Measurements from ENCODE around the gene SLC4A2. TPM values are rescaled to one million over a fixed set of nuclear protein-coding genes. Genes with fewer than 3 reads are reported as not detected.

The SLC4A2 gene
- total RNA-seq, 1 experiment from 2014 or later, result 164 TPM

- Mint-ChIP-seq H3K4me1 (peaks cover 31% of the 10 kb centered on the region), H3K9me3 (no peaks in the 10 kb centered on the region), H3K36me3 (peaks cover 22% of the 10 kb centered on the region), H3K27me3 (ENCODE audit: low read depth) (peaks cover 5% of the 10 kb centered on the region; the same call in 1 of the 2 replicates), H3K4me3 (peak overlapping the region; percentile 83), H3K27ac (no peak overlapping the region)
- ATAC-seq (peak; percentile 46), DNase-seq (ENCODE audit: low spot score) (no peak)
- ChIA-PET POLR2A (interaction anchor here (0.6 to 1.7 kb wide), 2 partner anchors 101 to 218 kb away, joined by 3 to 7 read pairs; partner anchors contain the start of gene ABCF2), CTCF (interaction anchor here (0.6 to 4.2 kb wide), 20 partner anchors 10 to 376 kb away, joined by 3 to 65 read pairs (median 6); partner anchors contain the start of genes ABCF2, GBX1 and H2BK1)
- TF ChIP-seq AR (CRISPR knock-in tag; IDR thresholded peaks at IDR 0.05) (no peak), ATF1 (CRISPR knock-in tag; IDR thresholded peaks at IDR 0.05) (no peak), ARID4B (CRISPR knock-in tag; IDR thresholded peaks at IDR 0.05; ENCODE audit: borderline replicate concordance) (no peak), MLX (CRISPR knock-in tag; IDR thresholded peaks at IDR 0.05) (no peak), SP1 (CRISPR knock-in tag; conservative IDR thresholded peaks at IDR 0.05) (0 out of 2 replicates have a peak, but pooled peaks have one; percentile 8), STAT6 (CRISPR knock-in tag; conservative IDR thresholded peaks at IDR 0.05; ENCODE audit: low read depth) (no peak), RELA (CRISPR knock-in tag; IDR thresholded peaks at IDR 0.05; ENCODE audit: borderline replicate concordance) (no peak), KAT7 (CRISPR knock-in tag; IDR thresholded peaks at IDR 0.05; ENCODE audit: borderline replicate concordance) (no peak), ZNF512 (CRISPR knock-in tag; IDR thresholded peaks at IDR 0.05; ENCODE audit: borderline replicate concordance) (no peak), ATF6 (CRISPR knock-in tag; IDR thresholded peaks at IDR 0.05) (no peak), NFE2L1 (CRISPR knock-in tag; IDR thresholded peaks at IDR 0.05) (no peak), TEAD4 (CRISPR knock-in tag; IDR thresholded peaks at IDR 0.05) (no peak), PRDM15 (CRISPR knock-in tag; IDR thresholded peaks at IDR 0.05) (peak; percentile 94), CREM (CRISPR knock-in tag; IDR thresholded peaks at IDR 0.05) (no peak), NR2C2 (CRISPR knock-in tag; IDR thresholded peaks at IDR 0.05) (no peak), ESRRA (CRISPR knock-in tag; IDR thresholded peaks at IDR 0.05; ENCODE audit: borderline replicate concordance) (no peak), CBFB (CRISPR knock-in tag; IDR thresholded peaks at IDR 0.05; ENCODE audit: low read depth) (0 out of 2 replicates have a peak, but pooled peaks have one; percentile 8), FOXP1 (CRISPR knock-in tag; IDR thresholded peaks at IDR 0.05; ENCODE audit: borderline replicate concordance) (0 out of 2 replicates have a peak, but pooled peaks have one; percentile 9)
Measured at GRCh38 chr7:151125846-151126481, 66.6 kb downstream of the SLC4A2 start.
